ENCODE data around the gene CD99.
"Not testable (repeated sequence)": the region's sequence is repeated elsewhere in the genome, so short reads cannot be mapped to it uniquely, and the experiment has no call there.

CD99 gene

DNA sequence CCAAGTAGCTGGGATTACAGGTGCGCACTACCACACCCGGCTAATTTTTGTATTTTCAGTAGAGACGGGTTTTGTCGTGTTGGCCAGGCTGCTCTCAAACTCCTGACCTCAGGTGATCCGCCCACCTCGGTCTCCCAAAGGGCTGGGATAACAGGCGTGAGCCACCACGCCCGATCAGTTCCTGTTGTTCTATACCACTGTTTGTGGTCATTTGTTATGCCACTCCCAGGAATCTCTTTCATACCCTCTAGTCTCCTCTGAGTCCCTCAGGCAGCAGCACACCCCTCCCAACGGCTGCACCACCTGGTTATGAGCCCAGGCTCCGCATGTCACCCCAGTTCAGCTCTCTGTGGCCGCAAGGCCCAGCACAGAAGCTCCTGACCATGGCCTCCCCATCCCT lies 17.5 kb upstream of the CD99 start:
- DNase-seq (ENCODE audit: low read depth, low spot score) = no peak

DNA sequence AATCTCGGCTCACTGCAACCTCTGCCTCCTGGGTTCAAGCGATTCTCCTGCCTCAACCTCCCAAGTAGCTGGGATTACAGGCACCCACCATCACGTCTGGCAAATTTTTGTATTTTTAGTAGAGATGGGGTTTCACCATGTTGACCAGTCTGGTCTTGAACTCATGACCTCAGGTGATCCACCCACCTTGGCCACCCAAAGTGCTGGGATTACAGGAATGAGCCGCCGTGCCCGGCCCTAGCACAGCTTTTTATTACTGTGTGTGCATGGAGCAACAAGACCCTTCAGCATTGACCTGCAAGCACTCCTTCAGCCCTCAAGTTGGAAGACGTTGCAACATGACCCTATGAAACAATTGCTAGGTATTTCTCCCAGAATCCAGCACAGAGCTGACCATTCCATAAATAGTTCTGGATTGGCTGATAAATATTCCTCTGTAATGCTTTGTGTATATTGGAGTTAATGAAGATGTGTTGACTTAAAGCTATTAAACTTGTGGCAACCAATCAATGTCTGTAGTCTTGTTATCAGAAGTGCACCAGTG lies 15.4 kb upstream of the CD99 start:
- H3K27ac ChIP-seq; DNase-seq (ENCODE audit: low read depth, low spot score): not testable (repeated sequence)

More for the DNA sequence above, 17.5 kb upstream of the CD99 start:
- H3K27ac ChIP-seq = no peak overlapping the region

DNA sequence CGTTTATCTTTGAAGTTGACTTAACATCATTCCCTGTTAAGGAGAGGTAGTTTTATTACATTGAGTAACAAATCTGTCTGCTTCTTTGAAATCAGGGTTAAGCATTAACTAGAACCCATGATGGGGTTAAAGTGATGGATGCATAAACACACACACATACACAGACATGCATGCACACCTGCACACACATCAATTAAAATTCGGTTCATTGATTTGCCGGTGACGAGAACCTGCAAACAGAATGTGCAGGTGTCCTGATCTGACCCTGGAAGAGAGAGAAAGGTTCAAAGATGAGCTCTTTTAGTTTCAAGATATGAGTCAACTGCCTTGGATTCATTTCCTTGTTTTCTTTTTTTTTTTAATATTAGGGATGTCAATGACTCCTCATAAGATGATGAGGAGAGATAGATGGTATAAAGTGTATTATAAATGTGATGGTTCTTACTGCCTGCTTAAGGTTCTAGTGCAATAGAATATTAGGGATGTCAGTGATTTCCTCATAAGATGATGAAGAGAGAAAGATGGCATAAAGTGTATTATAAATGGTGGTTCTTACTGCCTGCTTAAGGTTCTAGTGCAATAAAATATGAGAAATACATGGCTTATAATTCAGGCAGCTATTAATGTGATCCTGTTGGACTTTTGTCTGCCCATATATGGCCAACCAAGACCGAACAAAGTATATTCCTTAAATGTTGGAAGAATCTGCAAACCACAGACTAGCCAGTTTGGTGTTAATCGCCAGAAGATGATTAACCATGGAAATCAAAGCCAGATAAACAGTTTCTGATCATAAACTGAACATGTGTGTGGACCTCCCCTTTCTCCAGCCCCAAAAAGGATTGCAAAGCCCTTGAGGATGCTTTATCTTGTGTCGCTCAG lies 14.1 kb upstream of the CD99 start:
- DNase-seq (ENCODE audit: low read depth, low spot score) = no peak
- H3K27ac ChIP-seq = peak overlapping the region; percentile 14

DNA sequence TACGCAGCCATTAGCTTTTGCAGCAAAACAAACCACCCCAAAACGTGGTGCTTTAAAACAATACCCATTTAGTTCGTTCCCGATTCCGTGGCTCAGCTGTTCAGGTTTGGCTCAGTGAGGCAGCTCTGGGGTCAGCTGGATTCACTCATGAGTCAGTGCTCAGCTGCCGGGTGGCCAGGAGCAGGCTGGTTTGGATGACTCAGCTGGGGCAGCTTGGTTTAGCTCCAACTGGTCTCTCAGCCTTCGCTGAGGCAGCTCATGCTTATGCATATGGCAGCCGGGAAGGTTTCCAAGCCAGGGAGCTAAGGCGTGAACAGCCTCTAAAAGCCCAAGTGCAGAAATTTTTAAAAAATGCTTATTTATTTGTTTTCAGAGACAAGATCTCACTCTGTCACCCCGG lies 13.3 kb upstream of the CD99 start:
- peak; percentile 92 for DNase-seq (ENCODE audit: low read depth, low spot score)
- peak overlapping the region; percentile 14 for H3K27ac ChIP-seq

DNA sequence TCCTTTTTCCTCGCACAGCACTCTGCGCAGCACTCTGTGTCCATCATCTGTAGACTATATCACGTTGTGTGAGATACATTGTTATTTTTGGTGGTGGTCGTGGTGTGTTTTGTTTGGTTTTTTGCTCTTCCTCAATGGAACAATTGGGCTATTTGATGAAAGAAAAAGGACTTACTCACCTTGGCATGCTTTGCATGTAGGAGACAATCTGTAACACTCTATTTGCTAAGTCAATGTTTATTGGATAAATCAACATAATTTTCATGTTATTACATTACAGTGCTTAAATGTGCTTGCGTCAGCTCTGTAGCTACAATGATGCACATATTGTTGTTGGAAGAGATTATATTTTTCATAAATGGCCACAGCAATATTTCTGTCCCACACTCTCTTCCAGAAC lies 12.5 kb upstream of the CD99 start:
- no peak overlapping the region for H3K27ac ChIP-seq
- no peak for DNase-seq (ENCODE audit: low read depth, low spot score)

DNA sequence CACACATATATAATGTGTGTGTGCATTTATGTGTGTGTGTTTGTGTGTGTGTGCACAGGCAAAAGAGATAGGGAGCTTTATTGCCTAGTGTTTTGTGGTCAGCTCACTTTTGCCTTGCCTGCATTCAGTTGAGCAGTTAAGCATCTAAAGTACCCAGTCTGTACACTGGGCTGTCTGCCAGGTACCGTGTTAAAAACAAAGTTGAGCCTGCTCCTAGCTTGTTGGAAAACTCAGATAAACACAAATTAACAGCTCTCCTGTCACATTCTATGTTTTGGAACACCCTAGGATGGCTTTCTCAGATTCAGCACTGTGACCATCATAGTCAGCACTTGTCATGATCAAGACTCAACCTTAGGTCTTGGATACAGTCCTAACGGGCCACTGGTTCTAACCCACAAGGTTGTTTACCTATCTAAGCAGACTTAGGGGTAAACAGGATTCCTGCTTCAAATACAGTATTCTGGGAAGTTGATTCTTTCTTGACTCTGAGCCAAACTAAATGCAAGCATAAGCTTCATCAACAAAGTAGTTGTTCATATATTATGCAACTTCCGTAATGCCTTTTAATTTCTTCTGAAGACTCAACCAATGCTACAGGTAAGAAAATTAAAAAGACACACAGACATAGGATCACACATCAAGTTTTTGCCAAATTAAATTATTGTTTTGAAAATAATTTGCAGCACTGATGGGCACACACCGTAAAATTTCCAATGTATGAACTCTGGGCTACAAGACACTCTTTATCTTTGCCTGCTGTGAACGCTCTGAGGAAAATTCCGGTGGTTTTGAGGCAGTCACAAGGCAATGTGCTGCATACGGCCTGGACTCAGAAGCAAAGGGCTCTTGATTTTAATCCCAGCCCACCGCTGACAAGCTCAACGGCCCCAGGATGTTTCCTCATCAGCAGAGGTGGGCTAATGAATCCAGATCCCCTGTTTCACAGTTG lies 11.3 kb upstream of the CD99 start:
- no peak overlapping the region for H3K27ac ChIP-seq
- DNase-seq (ENCODE audit: low read depth, low spot score) = no peak

DNA sequence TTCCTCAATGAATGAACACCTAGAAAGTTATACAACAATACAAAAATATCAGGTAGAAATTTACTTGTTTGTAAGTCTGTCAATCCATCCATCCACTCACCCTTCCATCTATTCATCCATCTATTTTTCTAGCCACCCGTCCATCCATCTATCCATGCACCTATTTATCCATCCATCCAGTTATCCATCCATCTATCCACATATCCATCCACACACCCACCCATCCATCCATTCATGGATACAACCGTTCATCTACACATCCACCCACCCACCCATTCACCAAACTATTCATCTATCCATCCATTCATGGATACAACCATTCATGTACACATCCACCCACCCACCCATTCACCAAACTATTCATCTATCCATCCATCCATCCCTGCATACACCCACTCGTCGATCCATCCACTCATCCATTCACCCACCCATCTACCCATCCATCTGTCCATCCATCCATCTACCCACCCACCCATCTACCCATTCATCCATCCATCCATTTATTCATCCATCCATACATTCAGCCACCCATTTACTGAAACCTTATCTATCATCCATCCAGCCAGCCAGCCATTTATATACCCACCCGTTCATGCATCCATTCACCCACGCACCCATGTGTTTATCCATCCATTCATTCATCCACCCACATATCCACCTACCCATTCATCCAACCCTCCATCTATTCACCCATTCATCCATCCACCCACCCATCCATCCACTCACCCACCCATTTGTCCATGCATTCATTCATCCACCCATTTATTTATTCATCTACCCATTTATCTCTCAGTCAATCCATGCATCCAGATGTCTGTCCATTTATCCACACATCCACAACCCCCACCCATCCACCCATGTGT lies 10.4 kb upstream of the CD99 start:
- H3K27ac ChIP-seq = no peak overlapping the region
- DNase-seq (ENCODE audit: low read depth, low spot score) = no peak

DNA sequence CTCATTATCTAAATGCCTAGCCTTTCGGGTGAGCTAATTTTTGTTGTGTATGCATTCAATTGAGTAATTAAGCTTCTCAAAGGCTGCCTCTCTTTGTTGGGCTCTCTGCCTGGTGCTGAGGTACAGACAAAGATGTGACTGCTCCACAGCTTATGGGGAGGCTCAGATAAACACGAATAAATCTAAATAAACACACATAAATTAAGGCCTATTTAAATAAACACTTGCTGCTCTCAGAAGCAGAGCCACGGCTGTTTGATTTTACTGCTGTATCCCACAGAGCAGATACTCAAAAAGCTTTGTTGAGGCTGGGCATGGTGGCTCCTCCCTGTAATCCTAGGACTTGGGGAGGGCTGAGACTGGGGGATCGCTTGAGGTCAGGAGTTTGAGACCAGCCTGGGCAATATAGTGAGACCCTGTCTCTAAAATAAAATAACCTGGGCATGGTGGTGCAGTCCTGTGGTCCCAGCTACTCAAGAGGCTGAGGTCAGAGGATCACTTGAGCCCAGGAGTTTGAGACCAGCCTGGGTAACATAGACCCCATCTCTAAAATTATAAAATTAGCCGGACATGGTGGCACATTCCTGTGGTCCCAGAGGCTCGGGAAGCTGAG lies 8.4 kb upstream of the CD99 start:
- H3K27ac ChIP-seq = no peak overlapping the region
- no peak for DNase-seq (ENCODE audit: low read depth, low spot score)

DNA sequence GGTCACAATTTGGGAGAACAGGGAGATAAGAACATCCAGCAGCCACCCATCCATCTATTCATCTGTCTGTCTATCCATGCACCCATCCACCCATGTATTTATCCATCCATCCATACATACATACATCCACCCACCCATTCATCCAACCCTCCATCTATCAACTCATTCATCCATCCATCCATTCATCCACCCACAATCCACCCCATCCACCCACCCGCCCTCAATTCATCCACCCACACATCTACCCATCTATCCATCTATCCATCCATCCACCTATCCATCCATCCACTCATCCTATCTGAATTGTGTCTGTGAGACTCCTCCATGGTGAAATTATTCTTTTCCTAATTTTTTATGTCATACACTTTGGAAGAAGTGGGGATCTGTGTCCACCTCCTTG lies 6.8 kb upstream of the CD99 start:
- no peak for DNase-seq (ENCODE audit: low read depth, low spot score)
- H3K27ac ChIP-seq = no peak overlapping the region

DNA sequence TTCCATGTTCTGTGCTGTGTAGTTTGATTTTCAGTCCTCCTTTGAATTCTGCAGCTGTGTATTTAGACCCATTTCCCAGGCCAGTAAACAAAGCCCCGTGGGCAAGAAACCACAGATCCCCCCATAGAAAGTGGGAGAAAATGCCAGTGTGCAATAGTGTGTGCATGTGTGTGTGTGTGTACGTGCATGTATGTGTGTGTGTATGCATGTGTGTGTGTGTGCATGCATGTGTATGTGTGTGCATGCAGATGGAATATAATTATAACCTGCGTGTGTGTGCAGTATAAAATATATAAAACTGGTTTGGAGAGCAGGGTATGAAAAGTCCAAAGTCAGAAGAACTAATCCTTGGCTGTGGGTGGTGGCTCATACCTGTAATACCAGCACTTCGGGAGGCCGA lies 5.2 kb upstream of the CD99 start:
- DNase-seq (ENCODE audit: low read depth, low spot score) = no peak
- H3K27ac ChIP-seq = no peak overlapping the region

DNA sequence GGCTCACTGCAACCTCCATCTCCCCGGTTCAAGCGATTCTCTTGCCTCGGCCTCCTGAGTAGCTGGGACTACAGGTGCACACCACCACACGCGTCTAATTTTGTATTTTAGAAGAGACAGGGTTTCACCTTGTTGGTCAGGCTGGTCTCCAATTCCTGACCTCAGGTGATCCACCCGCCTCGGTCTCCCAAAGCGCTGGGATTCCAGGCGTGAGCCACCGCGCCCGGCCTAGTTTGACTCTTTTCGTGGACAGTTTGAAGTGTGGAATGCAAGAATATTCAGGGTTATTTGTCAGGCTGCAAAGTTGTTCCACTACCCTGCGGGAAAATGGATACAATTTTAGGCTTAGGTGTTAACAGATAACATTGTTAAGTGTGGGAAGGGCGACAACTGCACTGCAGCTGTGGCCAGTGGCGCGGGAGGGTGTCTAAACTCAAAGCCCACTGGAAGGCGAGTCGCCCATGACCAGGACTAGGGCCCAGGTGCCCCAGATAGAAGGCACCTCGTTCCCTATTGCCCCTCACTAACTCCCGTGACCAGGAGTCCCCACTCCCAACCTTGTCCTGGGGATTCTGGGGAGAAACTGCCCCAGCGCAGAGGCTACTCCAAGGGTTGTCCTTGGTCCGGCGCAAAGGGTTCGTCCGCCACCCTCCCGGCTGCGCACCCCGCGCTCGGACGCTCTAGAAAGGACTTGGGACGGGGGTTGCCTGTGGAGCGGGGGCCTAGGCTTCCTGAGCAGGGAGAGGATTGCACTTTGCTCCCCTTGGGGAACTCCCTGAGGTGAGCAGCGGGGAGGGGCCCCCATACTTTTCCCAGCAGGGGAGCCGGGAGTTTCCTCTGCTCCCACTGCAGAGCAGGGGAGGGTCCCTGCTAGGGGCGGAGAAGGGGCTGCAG lies 1.1 kb upstream of the CD99 start:
- no peak overlapping the region for H3K27ac ChIP-seq

DNA sequence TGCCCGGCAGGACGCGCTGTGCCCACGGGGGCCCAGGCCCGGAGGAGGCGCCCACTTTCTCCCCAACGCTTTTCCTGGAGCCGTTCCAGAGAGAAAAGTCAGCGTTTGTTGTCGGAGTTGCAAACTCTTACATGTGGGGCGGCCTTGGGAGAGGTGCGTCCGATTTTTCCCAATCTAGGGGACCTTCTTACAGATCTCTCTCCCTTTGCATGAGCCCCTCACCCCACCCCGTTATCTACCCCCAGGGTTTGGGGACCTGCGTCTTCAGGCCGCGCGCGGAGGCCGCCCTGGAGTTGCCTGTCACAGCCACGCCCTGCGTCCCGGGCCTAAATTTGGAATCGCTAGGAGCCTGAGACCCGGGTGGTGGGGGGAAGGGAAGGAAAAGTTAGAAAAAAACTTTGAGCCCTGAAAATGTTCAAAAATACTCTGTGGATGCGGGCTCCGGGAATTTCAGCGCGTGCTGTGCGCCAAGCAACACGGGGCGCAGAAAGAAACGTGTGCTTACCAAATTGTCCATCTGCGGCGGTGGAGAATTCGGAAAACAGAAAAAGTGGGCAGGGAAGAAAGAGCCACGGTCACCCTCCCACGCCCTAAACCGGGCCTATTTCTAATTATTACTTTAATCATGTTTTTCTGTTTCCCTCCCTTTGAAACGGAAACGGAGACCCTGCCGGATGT lies 587 bp downstream of the CD99 start:
- no peak for DNase-seq (ENCODE audit: low read depth, low spot score)
- H3K27ac ChIP-seq = peak overlapping the region; percentile 60

More for the DNA sequence above, 1.1 kb upstream of the CD99 start:
- DNase-seq (ENCODE audit: low read depth, low spot score) = no peak

DNA sequence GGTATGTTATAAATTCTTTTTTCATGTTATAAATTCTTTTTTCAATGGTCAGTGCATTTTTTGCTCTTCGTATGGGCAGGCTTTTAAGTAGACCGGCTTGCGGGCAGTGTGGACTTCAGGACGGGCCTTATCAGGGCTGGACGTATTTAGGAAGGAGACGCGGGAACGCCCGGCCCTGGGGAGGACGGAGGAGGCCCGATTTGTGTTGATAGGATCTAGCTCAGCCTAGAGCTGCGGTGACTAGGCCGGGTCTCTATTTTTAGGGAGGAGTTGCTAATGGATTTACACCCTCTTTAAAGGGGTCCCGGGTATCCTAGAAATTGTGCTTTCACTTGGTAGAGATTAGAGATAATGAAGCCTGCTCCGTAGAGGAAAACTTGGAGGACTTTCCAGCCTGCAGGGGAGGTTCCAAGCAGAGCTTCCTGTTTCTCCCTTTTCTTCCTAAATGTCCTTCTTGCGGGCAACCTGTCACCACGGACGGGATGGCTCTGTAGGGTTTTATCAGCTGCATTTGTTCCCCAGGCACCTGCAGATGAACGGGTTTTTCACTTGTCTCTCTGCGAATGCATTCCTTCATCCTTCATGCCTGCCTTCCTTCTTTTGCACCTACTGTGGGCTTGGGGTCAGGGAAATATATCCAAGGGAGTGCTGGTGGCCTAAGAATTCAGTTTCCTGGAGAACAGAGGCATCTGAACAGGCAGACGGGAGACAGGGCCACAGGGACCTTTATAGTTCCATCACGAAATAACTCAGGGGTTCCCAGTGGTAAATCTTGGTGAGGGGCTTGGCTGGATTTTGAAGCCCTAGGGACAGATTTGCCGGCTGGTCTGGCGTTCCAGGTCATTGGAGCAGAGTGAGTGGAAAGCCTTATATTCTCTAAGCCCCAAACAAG lies 1.4 kb downstream of the CD99 start:
- no peak for DNase-seq (ENCODE audit: low read depth, low spot score)
- H3K27ac ChIP-seq = peak overlapping the region; percentile 60

DNA sequence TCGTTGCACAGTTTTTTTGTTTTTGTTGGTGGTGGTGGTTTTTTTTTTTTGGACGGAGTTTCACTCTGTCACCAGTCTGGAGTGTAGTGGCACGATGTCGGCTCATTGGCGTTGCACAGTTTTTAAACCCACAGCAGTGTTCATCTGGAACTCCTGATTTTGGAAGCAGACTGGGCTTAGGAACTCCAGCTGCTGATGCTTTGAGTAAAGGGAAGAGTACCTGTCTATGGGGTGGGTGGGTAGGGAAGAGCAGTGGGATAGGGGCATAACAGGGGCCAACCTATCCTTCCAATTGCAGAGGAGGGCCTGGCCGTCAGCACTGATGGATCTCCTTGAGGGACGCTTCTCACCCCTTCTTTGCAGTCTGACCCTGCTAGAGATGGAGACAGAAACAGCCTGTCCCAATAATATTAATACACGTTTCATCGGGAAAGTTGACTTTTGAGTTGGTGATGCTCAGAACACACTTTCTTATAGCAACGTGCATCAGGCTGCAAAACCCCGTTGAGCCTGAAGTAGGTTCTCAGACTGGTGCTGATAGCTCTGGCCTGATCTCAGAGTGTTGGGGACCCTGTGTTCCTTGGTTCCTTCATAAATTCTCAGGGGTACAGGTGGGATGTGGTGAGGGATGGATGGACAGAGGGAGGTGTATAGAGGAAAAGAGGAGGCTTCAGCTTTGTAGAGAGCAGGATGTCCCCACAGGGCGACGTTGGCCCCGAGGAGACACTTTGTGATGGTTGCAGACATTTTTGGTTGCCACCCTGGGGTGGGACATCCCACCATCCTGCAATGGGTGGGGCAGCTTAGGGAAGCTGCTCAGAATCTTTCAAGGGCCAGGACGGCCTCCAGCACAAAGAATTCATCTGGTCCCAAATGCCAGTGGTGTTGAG lies 2.3 kb downstream of the CD99 start:
- no peak overlapping the region for H3K27ac ChIP-seq
- DNase-seq (ENCODE audit: low read depth, low spot score) = no peak

DNA sequence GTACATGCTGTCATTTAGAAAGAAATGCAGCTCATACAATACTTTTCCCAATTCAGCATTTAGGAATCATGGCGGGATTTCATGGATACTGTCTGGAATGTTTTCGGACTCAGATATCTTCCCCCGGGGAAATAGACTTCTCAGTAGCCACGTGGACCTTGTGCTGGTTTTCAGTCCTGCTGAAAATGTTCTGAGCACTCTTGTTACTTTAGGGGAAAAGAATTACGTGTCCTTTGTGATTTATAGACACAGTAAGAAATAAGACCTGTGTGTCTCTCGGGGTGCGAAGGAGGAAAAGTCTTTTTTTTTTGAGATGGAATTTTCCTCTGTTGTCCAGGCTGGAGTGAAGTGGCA lies 3.8 kb downstream of the CD99 start:
- DNase-seq (ENCODE audit: low read depth, low spot score) = no peak
- H3K27ac ChIP-seq = no peak overlapping the region

DNA sequence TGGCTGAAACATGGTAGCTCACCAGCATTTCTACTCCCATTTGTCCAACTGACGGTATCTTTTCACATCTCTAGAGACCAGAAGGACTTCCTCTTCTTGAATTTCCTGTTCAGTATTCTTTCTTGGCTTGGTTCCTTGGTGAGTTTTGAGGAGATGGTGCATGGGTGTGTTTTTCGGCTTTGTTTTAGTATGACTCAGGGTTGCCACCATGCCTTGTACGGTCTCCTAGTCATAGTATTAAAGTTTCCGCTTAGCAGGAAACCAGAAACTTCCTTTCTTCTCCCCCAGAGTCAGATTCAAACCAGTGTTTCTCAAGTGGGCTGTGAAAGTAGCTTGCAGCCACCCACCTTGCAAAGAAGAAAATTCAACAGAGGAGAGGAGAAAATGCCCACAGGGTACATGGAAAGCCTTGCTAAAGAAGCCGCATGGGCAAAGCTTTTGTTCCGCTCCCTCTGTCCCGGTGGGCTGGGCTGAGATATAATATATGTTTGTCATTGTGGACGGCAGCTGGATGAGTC lies 5.7 kb downstream of the CD99 start:
- peak overlapping the region; percentile 91 for H3K27ac ChIP-seq
- peak; percentile 84 for DNase-seq (ENCODE audit: low read depth, low spot score)

Data from epithelial cell of prostate (primary cell).